Pons (tissue), 1 donor: Measurements from ENCODE around the gene TARM1.
A peak's percentile ranks its signal among the peaks of the same experiment; 100 is the strongest.

Experiments used
- DNase-seq: peaks from one replicate; pipeline ENCODE4 v3.0.0-alpha.2; 2016; ENCODE audit warnings: low spot score

The TARM1 gene

GRCh38 chr19:54081032-54081431, at the start of gene TARM1:
Gene TARM1, minus strand, starts transcription at chr19:54081365. Its CDS starts 25 bp downstream, at chr19:54081340.
- no peak for DNase-seq

- DNase-seq: no peak
Measured at GRCh38 chr19:54129617-54129996, 48.4 kb upstream of the TARM1 start.

DNA sequence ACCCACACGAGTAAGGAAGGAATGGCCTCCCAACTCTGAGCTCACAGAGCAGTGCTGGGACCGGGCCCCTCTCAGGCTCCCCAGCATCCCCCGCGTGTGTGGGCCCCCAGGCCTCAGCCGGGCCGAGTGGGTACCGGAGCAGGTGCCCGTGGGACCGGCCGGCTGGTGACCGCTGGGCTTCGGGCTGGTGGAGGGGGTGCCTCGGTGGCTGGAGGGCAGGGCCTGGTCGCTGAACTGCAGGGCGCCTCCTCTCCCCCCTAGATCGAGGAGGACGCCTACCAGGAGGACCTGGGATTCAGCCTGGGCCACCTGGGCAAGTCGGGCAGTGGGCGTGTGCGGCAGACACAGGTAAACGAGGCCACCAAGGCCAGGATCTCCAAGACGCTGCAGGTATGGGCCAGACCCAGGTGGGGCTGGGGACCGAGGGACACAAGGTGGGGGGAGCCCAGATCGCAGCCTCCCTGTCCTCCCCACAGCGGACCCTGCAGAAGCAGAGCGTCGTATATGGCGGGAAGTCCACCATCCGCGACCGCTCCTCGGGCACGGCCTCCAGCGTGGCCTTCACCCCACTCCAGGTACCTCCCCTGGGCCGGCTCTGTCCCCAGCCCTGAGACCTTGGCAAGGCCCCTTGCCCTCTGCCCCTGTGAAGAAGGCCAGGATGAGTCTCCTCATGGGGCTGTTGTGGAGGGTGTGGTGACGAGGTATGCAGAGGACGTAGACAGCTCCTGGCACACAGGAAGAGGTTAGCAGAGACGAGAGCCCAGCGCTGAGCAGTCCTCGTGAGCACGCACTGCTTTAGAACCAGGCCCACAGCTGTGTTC, 47.8 kb upstream of the TARM1 start:
- no peak for DNase-seq

DNA sequence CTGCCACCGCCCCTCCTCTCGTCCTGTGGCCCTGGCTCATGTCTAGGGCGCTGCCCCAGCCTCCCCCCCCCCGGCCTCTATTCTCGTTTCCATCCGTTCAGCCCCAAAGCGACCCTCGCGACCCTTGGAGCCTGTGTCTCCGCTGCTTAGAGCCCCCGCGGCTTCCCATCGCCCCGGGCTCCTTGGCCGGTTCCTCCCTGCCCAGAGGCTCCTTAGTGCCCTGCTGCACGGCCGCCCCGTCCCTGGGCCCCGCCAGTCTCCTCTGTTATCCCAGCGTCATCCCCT, 47.2 kb upstream of the TARM1 start:
- DNase-seq: no peak

- no peak for DNase-seq
Measured at GRCh38 chr19:54127688-54128440, 46.7 kb upstream of the TARM1 start.

- no peak for DNase-seq
Measured at GRCh38 chr19:54125713-54126112, 44.5 kb upstream of the TARM1 start.

DNA sequence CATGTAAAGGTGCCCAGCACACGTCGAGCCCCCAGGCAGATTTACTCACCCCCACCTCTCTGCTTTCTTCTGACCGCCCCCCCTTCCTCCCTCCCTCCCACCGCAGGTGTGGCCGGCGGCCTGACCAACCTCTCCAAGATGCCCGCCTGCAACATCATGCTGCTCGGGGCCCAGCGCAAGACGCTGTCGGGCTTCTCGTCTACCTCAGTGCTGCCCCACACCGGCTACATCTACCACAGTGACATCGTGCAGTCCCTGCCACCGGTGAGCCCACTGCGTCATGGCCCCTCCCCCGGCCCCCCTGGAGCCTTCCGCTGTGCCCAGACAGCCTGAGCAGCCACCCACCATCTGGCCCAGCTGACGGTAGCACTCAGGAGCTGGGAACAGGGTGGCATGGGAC, 43.2 kb upstream of the TARM1 start:
- no peak for DNase-seq

- no peak for DNase-seq
Measured at GRCh38 chr19:54123682-54124081, 42.5 kb upstream of the TARM1 start.

DNA sequence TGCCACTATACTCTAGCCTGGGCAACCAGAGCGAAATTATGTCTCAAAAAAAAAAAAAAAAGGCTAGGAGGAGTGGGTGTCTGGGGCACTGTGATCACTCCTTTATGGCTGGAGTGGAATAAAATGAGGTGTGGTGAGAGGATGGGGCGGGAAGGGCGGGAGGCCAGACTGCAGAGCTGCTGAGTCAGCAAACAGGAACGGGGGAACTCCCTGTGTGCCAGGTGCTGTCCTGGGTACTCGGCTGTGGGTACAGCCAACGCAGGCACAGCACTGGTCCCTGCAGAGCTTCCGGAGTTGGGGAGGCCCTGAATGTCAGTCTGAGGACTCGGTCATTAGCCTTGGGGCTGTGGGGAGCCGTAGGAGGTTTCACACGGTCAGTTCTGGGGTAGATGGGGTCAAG, 40.1 kb upstream of the TARM1 start:
- DNase-seq: no peak

DNA sequence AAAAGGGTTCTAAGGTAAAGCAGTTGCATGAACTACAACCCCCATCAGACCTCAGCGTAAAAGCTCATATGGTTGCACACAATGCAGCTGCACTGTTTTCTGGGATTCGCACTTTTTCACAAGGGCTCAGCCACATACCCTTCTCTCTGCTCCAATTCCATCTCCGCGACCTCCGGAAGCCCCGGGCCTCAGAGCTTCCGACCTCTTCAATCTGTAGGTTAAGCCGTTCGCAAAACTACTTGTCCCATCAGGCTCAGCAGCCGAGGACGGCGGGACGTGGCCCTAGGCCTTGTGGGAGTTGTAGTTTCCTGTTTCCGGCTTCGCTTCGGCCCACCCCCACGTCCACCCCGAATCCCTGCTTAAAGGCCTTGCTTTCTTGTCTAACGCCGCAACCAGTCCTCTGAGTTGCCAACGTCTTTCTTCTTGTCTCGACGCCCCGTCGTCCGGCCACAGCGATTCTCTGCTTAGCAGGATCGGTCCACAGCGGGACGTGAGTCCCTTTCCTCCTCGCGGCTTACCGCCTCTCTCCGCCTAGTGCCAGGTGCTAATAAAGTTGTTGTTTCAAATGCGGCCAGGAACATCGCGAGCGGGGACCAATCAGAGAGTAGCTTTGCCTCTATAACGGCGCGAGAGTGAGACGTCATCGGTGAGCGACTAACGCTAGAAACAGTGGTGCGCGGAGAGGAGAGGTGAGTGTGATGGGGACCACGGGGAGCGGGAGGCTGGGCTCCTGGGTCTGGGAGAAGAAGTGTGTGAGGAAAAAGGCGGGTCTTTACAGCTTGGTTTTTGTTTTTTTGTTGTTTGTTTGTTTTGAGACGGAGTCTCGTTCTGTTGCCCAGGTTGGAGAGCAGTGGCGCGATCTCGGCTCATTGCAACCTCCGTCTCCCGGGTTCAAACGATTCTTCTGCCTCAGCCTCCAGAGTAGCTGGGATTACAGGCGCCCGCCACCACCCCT, 34.2 kb upstream of the TARM1 start, which contains the start of the genes PRPF31 and TFPT:
PRPF31 (plus strand) TSS at position 646 of the 955 bp plus-strand sequence. CDS start 2,525 bp downstream, outside the sequence.
TFPT (minus strand) TSS at position 549 of the 955 bp plus-strand sequence; CDS start at position 161, 388 bp downstream.
- DNase-seq: peak; percentile 98

DNA sequence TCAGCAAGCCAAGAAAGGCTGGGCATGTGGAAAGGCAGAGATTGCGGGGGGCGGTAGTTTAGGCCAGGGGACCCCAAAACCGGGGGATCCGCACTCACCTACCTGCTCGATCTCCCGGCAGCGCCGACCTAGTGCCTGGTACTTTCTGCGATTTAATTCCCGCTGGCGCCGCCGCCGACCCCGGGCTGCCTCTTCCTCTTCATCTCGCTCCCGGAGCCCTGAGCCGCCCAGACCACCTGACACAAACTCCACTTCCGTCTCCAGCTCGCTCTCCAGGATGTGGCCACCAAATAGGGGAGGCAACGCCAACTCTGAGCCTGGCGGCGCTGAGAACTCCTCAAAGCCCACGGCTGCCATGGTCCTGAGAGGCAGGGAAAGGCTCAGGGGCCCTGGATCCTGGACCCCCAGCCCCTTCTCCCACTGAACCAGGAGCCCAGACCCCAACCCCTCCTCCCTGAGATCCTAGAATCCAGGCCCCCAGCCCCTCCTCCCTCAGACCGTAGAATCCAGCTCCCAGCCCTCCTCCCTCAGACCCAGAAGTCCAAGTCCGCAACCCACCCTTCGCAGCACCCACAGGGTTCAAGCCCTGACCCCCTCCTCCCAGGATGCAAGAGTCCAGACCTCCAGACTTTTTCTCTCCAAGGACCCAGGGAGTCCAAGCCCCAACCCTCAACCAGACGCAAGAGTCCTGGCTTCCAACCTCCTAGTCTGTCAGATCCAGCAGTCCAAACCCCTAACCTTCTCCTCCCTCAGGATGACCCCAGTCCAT, 33.4 kb upstream of the TARM1 start:
- DNase-seq: peak; percentile 37

- DNase-seq: no peak
Measured at GRCh38 chr19:54109651-54110050, 28.5 kb upstream of the TARM1 start.

DNA sequence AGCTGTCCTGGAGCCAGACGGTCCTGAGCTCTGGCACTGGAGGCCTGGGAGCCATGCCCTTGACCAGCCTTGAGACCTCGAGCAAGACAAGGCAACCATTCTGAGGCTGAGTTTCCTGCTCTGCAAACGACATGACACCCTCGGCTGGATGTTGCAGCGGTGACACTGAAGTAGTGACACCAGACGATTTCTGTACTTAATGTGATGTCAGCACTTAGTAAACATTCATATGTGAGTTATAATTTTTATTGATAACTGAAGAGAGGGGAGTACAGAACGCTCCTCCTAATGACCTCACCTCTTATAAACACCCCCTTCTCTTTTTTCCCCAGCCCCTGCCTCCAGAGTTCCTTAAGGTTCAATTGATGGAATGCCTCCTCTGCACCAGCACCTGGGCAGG, 27.3 kb upstream of the TARM1 start:
- DNase-seq: no peak

- DNase-seq: no peak
Measured at GRCh38 chr19:54107876-54108490, 26.8 kb upstream of the TARM1 start.

GRCh38 chr19:54106716-54107115, 25.6 kb upstream of the TARM1 start:
- DNase-seq: no peak

- no peak for DNase-seq
Measured at GRCh38 chr19:54105796-54106195, 24.6 kb upstream of the TARM1 start.

- DNase-seq: no peak
Measured at GRCh38 chr19:54104998-54105715, 24.0 kb upstream of the TARM1 start.

- DNase-seq: peak; percentile 97
Measured at GRCh38 chr19:54102421-54103169, 21.4 kb upstream of the TARM1 start, which contains the start of gene NDUFA3. Gene NDUFA3, plus strand, starts transcription at chr19:54102855. Its CDS starts 24 bp downstream, at chr19:54102879.

DNA sequence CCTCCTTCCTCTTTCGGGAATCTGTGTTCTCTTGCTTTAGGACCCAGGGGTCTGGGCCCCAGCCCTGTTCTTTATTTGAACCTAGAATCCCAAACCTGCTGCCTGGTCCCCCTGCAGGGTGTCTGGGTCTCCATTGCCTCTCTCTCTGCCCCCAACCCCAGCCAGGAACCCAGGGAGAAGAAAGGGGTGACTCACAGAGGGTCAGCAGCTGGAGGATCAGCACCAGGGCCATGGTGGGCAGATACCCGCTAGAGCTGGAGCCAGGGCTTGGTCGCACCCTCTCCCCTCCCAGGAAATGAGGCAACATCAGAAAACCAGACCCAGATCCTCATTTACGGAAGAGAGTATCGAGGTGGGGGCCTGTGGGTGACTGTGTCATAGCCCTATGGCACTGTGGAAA, 19.4 kb upstream of the TARM1 start, which contains the start of gene OSCAR:
OSCAR (minus strand) TSS at position 243 of the 400 bp plus-strand sequence; CDS start at position 232, 11 bp downstream.
- peak; percentile 40 for DNase-seq
